Keratinocyte (primary cell): Measurements from ENCODE around the gene RNPEP. TPM values are rescaled to one million over a fixed set of nuclear protein-coding genes. Genes with fewer than 3 reads are reported as not detected.

Experiments used
- DNase-seq: peaks from one replicate; pipeline ENCODE4 v3.0.0-alpha.2; 2011; ENCODE audit warnings: low read depth, missing footprints, low spot score
- FAIRE-seq: peaks from 2 replicates; lab custom pipeline; 2011; peaks lifted over from hg19 to GRCh38; lab: Jason Lieb, UNC
- H2AFZ ChIP-seq: 2 replicates; pipeline ENCODE4 v1.6.0; 2012; ENCODE audit warnings: low read length, control low read depth, inconsistent platforms; ENCODE audit not compliant: control insufficient read depth
- H3K27ac ChIP-seq: 2 replicates; pipeline ENCODE4 v1.5.1; 2011; ENCODE audit warnings: low read length; ENCODE audit not compliant: control insufficient read depth, insufficient read depth
- H3K27me3 ChIP-seq: 3 replicates; pipeline ENCODE4 v1.6.0; 2011; ENCODE audit warnings: low read length; ENCODE audit not compliant: control insufficient read depth, insufficient read depth; ENCODE audit errors: extremely low read depth
- H3K36me3 ChIP-seq, 2 experiments: 2 replicates in 1 of 2; 3 replicates in 1 of 2; pipeline ENCODE4 v1.5.1; 2011; ENCODE audit warnings: low read length in 2 of 2, mild to moderate bottlenecking in 1 of 2; ENCODE audit not compliant: control insufficient read depth in 2 of 2, insufficient read depth in 2 of 2; ENCODE audit errors: extremely low read depth in 1 of 2
- H3K4me1 ChIP-seq: 3 replicates; pipeline ENCODE4 v1.5.1; 2011; ENCODE audit warnings: low read length; ENCODE audit not compliant: control insufficient read depth, insufficient read depth; ENCODE audit errors: extremely low read depth
- H3K4me2 ChIP-seq: 3 replicates; pipeline ENCODE4 v1.6.0; 2011; ENCODE audit warnings: low read depth, low read length; ENCODE audit not compliant: control insufficient read depth, insufficient read depth; ENCODE audit errors: extremely low read depth
- H3K4me3 ChIP-seq, 3 experiments: fragments of 200-600 bp in 1 of 3; sonication (generic) in 1 of 3; 2 replicates in 2 of 3; 3 replicates in 1 of 3; pipeline ENCODE4 v1.5.1; 2011 to 2016; ENCODE audit warnings: low read length in 3 of 3, mild to moderate bottlenecking in 3 of 3, control low read depth in 2 of 3, inconsistent platforms in 1 of 3, low read depth in 1 of 3, mixed read lengths in 1 of 3, mixed run types in 1 of 3, moderate library complexity in 1 of 3; ENCODE audit not compliant: control insufficient read depth in 2 of 3, insufficient read depth in 2 of 3; ENCODE audit errors: extremely low read depth in 1 of 3
- H3K79me2 ChIP-seq: 2 replicates; pipeline ENCODE4 v1.6.0; 2012; ENCODE audit warnings: low read length; ENCODE audit not compliant: control insufficient read depth, insufficient read depth
- H3K9ac ChIP-seq: 3 replicates; pipeline ENCODE4 v1.6.0; 2011; ENCODE audit warnings: low read length; ENCODE audit not compliant: control insufficient read depth, insufficient read depth; ENCODE audit errors: extremely low read depth
- H3K9me1 ChIP-seq: 3 replicates; pipeline ENCODE4 v1.6.0; 2011; ENCODE audit warnings: low read length; ENCODE audit not compliant: control insufficient read depth, insufficient read depth; ENCODE audit errors: extremely low read depth
- H3K9me3 ChIP-seq: 2 replicates; pipeline ENCODE4 v1.5.1; 2012; ENCODE audit warnings: low read depth, low read length; ENCODE audit not compliant: control insufficient read depth
- H4K20me1 ChIP-seq: 3 replicates; pipeline ENCODE4 v1.6.0; 2011; ENCODE audit warnings: low read length; ENCODE audit not compliant: control insufficient read depth, insufficient read depth; ENCODE audit errors: extremely low read depth
- EZH2 ChIP-seq: IDR thresholded peaks from one replicate; pipeline ENCODE4 v1.6.1; 2012; ENCODE audit warnings: inconsistent platforms, mild to moderate bottlenecking, low read length, moderate library complexity
- dilution Hi-C: fragments of 300-500 bp; cut with MboI; formaldehyde crosslinking; loops from one replicate; pipeline ENCODE4 v1.7.0; 2020; ENCODE audit warnings: low sequenced_read_pairs; ENCODE audit not compliant: extremely low pct_ligation_motif_present
- polyA plus RNA-seq, 5 experiments: library from polyadenylated mRNA; depleted of rRNA in 3 of 5; stranded (reverse) in 3 of 5; stranded (forward) in 1 of 5; unstranded in 1 of 5; fragments of >200 nt; gene quantifications; 1 replicate in 1 of 5; 2 replicates in 3 of 5; 3 replicates in 1 of 5; pipeline versions ENCODE4 v1.2.1 to v1.2.3, GENCODE V29; 2011 to 2012; ENCODE audit warnings: missing spikeins in 2 of 5, low read depth in 1 of 5, low replicate concordance in 1 of 5
- TF ChIP-seq, protein P1 (sequence below), 3 experiments: IDR thresholded peaks in 1 of 3; conservative IDR thresholded peaks in 1 of 3; optimal IDR thresholded peaks in 1 of 3; 2 replicates in 2 of 3; 3 replicates in 1 of 3; pipeline versions ENCODE3 to v1.5.1; 2011; ENCODE audit warnings: low read length in 3 of 3, mild to moderate bottlenecking in 3 of 3, moderate library complexity in 2 of 3, control low read depth in 1 of 3, inconsistent platforms in 1 of 3; ENCODE audit not compliant: insufficient read depth in 2 of 3; ENCODE audit errors: extremely low read depth in 1 of 3

Gene RNPEP
- polyA plus RNA-seq, 1 donor (not counting 4 experiments of a cell fraction or from before 2014, with no cell fraction given), result 63.0 TPM

- no peak overlapping the region for H3K4me3 ChIP-seq
- no peaks in the 10 kb centered on the region for H3K27me3 ChIP-seq
- DNase-seq, result no peak
- H3K9ac ChIP-seq, result peak overlapping the region; percentile 10
- H3K9me3 ChIP-seq, result no peaks in the 10 kb centered on the region
- H2AFZ ChIP-seq, result no peak overlapping the region
- peak overlapping the region; percentile 7 for H3K4me2 ChIP-seq
- H4K20me1 ChIP-seq, result peaks cover 2% of the 10 kb centered on the region
- H3K27ac ChIP-seq, result peak overlapping the region; percentile 2
- H3K9me1 ChIP-seq, result no peaks in the 10 kb centered on the region
- TF ChIP-seq, protein P1, sequence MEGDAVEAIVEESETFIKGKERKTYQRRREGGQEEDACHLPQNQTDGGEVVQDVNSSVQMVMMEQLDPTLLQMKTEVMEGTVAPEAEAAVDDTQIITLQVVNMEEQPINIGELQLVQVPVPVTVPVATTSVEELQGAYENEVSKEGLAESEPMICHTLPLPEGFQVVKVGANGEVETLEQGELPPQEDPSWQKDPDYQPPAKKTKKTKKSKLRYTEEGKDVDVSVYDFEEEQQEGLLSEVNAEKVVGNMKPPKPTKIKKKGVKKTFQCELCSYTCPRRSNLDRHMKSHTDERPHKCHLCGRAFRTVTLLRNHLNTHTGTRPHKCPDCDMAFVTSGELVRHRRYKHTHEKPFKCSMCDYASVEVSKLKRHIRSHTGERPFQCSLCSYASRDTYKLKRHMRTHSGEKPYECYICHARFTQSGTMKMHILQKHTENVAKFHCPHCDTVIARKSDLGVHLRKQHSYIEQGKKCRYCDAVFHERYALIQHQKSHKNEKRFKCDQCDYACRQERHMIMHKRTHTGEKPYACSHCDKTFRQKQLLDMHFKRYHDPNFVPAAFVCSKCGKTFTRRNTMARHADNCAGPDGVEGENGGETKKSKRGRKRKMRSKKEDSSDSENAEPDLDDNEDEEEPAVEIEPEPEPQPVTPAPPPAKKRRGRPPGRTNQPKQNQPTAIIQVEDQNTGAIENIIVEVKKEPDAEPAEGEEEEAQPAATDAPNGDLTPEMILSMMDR (optimal IDR thresholded peaks at IDR 0.05 in 1 of 3, IDR thresholded peaks at IDR 0.05 in 1 of 3, conservative IDR thresholded peaks at IDR 0.05 in 1 of 3; ENCODE audit: extremely low read depth in 1 of 3, insufficient read depth in 2 of 3, low read length in 3 of 3), result no peak
- TF ChIP-seq EZH2, result no peak
- dilution Hi-C loops, result no loop called here
- FAIRE-seq, result no peak
- no peaks in the 10 kb centered on the region for H3K79me2 ChIP-seq
- H3K4me1 ChIP-seq, result peaks cover 21% of the 10 kb centered on the region
- no peaks in the 10 kb centered on the region for H3K36me3 ChIP-seq
Measured at GRCh38 chr1:202034149-202034682, 51.8 kb downstream of the RNPEP start.

DNA sequence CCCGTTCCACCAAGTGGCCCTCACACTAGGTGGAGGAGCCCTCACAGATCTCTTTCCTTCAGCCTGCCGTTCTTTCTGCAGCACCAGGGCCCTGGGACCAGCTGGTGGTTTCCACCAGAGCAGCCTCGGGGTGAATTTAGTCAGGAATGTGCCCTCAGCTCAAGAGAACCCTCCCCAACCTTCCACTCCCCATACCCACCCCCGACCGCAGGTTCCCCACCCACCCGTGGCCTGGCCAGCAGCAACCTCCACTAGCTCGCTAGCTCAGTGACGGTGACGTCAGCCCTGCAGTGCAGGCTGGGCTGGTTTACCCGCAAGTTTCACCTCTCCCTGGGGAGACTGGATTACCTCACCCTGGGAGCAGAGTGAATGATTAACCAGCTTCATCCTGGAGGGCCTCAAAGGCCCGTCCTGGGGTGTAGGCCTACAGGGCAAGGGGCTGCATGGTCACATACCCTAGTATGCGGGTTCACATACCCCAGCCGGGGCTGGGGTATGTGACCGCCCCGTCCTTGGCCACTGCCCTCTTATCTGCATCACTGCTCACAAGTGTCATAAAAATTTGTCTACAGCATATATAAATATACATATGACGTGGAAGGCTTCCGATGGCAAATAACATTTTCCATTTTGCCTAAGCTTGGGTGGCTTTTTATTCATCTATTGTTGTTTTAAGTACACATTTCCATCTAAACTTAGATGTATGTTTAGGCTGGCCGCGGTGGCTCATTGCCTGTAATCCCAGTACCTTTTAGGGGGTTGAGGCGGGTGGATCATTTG lies 52.4 kb downstream of the RNPEP start:
- H3K4me3 ChIP-seq, result peak overlapping the region in 1 of 3 experiments; percentile 37
- H4K20me1 ChIP-seq, result no peaks in the 10 kb centered on the region
- peak overlapping the region; percentile 73 for H3K4me2 ChIP-seq
- peaks cover 14% of the 10 kb centered on the region for H3K4me1 ChIP-seq
- H3K9me1 ChIP-seq, result no peaks in the 10 kb centered on the region
- H3K9me3 ChIP-seq, result no peaks in the 10 kb centered on the region
- H3K27ac ChIP-seq, result peak overlapping the region; percentile 36
- FAIRE-seq (no peak), DNase-seq (no peak)
- TF ChIP-seq, protein P1 (optimal IDR thresholded peaks at IDR 0.05 in 1 of 3, IDR thresholded peaks at IDR 0.05 in 1 of 3, conservative IDR thresholded peaks at IDR 0.05 in 1 of 3; ENCODE audit: extremely low read depth in 1 of 3, insufficient read depth in 2 of 3, low read length in 3 of 3), result no peak
- TF ChIP-seq EZH2, result no peak
- peak overlapping the region; percentile 62 for H3K9ac ChIP-seq
- no peak overlapping the region for H2AFZ ChIP-seq
- H3K27me3 ChIP-seq, result no peaks in the 10 kb centered on the region
- dilution Hi-C loops, result no loop called here
- no peaks in the 10 kb centered on the region for H3K79me2 ChIP-seq
- H3K36me3 ChIP-seq, result no peaks in the 10 kb centered on the region
